Effector memory CD4-positive, alpha-beta T cell (primary cell): ENCODE results near the gene TMUB2.
A peak's percentile ranks its signal among the peaks of the same experiment; 100 is the strongest.

Source experiments
- DNase-seq, 3 donors: peaks; one replicate each; pipeline ENCODE4 v3.0.0-alpha.2; 2020
- H3K27ac ChIP-seq: 2 replicates; pipeline ENCODE4 v1.7.0; 2013; ENCODE audit warnings: mild to moderate bottlenecking, low read length, moderate library complexity; ENCODE audit not compliant: insufficient read depth, poor library complexity, severe bottlenecking
- H3K27me3 ChIP-seq: replicated peaks from 2 replicates; pipeline ENCODE4 v1.7.0; 2013; ENCODE audit warnings: mild to moderate bottlenecking, low read length; ENCODE audit not compliant: insufficient read depth, control insufficient read depth, poor library complexity, severe bottlenecking
- H3K36me3 ChIP-seq: 2 replicates; pipeline ENCODE4 v1.7.0; 2013; ENCODE audit warnings: mild to moderate bottlenecking, low read length, moderate library complexity; ENCODE audit not compliant: control insufficient read depth, insufficient read depth
- H3K4me1 ChIP-seq: 2 replicates; pipeline ENCODE4 v1.7.0; 2013; ENCODE audit warnings: low read length, mild to moderate bottlenecking; ENCODE audit not compliant: control insufficient read depth, insufficient read depth, poor library complexity, severe bottlenecking
- H3K4me3 ChIP-seq: 2 replicates; pipeline ENCODE4 v1.7.0; 2013; ENCODE audit warnings: low read length, low read depth, mild to moderate bottlenecking; ENCODE audit not compliant: insufficient read depth, poor library complexity, severe bottlenecking
- H3K9me3 ChIP-seq: 2 replicates; pipeline ENCODE4 v1.7.0; 2013; ENCODE audit warnings: mild to moderate bottlenecking, low read length, moderate library complexity; ENCODE audit not compliant: control insufficient read depth

Gene TMUB2

GRCh38 chr17:44176671-44177501 lies 9.9 kb upstream of the TMUB2 start:
- no peaks in the 10 kb centered on the region for H3K9me3 ChIP-seq
- peaks cover 20% of the 10 kb centered on the region for H3K36me3 ChIP-seq
- no peak overlapping the region for H3K4me3 ChIP-seq
- DNase-seq, result no peak
- H3K27me3 ChIP-seq, result no peaks in the 10 kb centered on the region
- H3K27ac ChIP-seq, result no peak overlapping the region
- H3K4me1 ChIP-seq, result no peaks in the 10 kb centered on the region

- Histone ChIP-seq H3K9me3 (no peaks in the 10 kb centered on the region), H3K27ac (no peak overlapping the region), H3K27me3 (no peaks in the 10 kb centered on the region), H3K4me1 (no peaks in the 10 kb centered on the region), H3K4me3 (no peak overlapping the region), H3K36me3 (peaks cover 27% of the 10 kb centered on the region)
- no peak for DNase-seq
These were observed 9.1 kb upstream of the TMUB2 start for GRCh38 chr17:44177640-44178039.

- H3K27me3 ChIP-seq, result no peaks in the 10 kb centered on the region
- peaks cover 31% of the 10 kb centered on the region for H3K36me3 ChIP-seq
- DNase-seq, result no peak
- no peak overlapping the region for H3K4me3 ChIP-seq
- H3K9me3 ChIP-seq, result no peaks in the 10 kb centered on the region
- H3K4me1 ChIP-seq, result no peaks in the 10 kb centered on the region
- no peak overlapping the region for H3K27ac ChIP-seq
These were observed 8.6 kb upstream of the TMUB2 start for GRCh38 chr17:44178133-44178532.

GRCh38 chr17:44183024-44183423 lies 3.7 kb upstream of the TMUB2 start:
- Histone ChIP-seq H3K4me3 (no peak overlapping the region), H3K9me3 (no peaks in the 10 kb centered on the region), H3K4me1 (peaks cover 20% of the 10 kb centered on the region), H3K36me3 (peaks cover 27% of the 10 kb centered on the region), H3K27ac (no peak overlapping the region), H3K27me3 (no peaks in the 10 kb centered on the region)
- no peak for DNase-seq

- DNase-seq, result no peak
- Histone ChIP-seq H3K4me1 (peaks cover 26% of the 10 kb centered on the region), H3K9me3 (no peaks in the 10 kb centered on the region)
These were observed 2.5 kb upstream of the TMUB2 start for GRCh38 chr17:44184212-44184810.

GRCh38 chr17:44187131-44187899 lies 543 bp downstream of the TMUB2 start:
- Histone ChIP-seq H3K4me3 (peak overlapping the region; percentile 97), H3K9me3 (no peaks in the 10 kb centered on the region), H3K27ac (peak overlapping the region; percentile 99), H3K36me3 (peaks cover 30% of the 10 kb centered on the region), H3K27me3 (no peaks in the 10 kb centered on the region), H3K4me1 (peaks cover 26% of the 10 kb centered on the region)
- DNase-seq, result peak in 2 of 3 donors; percentile 32 to 36

More at GRCh38 chr17:44184212-44184810, 2.5 kb upstream of the TMUB2 start:
- peaks cover 21% of the 10 kb centered on the region for H3K36me3 ChIP-seq
- no peak overlapping the region for H3K27ac ChIP-seq
- no peak overlapping the region for H3K4me3 ChIP-seq
- no peaks in the 10 kb centered on the region for H3K27me3 ChIP-seq

GRCh38 chr17:44188576-44189403 lies 2.0 kb downstream of the TMUB2 start:
- H3K27me3 ChIP-seq, result no peaks in the 10 kb centered on the region
- no peak overlapping the region for H3K4me3 ChIP-seq
- DNase-seq, result no peak
- H3K4me1 ChIP-seq, result peaks cover 26% of the 10 kb centered on the region
- no peaks in the 10 kb centered on the region for H3K9me3 ChIP-seq
- peak overlapping the region; percentile 25 for H3K27ac ChIP-seq
- H3K36me3 ChIP-seq, result peaks cover 36% of the 10 kb centered on the region

- Histone ChIP-seq H3K36me3 (peaks cover 53% of the 10 kb centered on the region), H3K27ac (no peak overlapping the region), H3K4me3 (no peak overlapping the region), H3K4me1 (peaks cover 18% of the 10 kb centered on the region), H3K9me3 (no peaks in the 10 kb centered on the region), H3K27me3 (no peaks in the 10 kb centered on the region)
- no peak for DNase-seq
These were observed 3.7 kb downstream of the TMUB2 start for GRCh38 chr17:44190481-44190880.

GRCh38 chr17:44191369-44191768 lies 4.6 kb downstream of the TMUB2 start:
- Histone ChIP-seq H3K27ac (no peak overlapping the region), H3K4me3 (no peak overlapping the region), H3K4me1 (peaks cover 14% of the 10 kb centered on the region), H3K36me3 (peaks cover 58% of the 10 kb centered on the region), H3K27me3 (no peaks in the 10 kb centered on the region), H3K9me3 (no peaks in the 10 kb centered on the region)
- DNase-seq, result no peak
